Right lobe of liver (tissue), 4 donors: ENCODE measurements around the gene DOCK2.

ENCODE experiments used
- CTCF ChIP-seq, 4 donors: fragments of 200-600 bp in 3 of 4; fragments of 450-650 bp in 1 of 4; IDR thresholded peaks; one replicate each; pipeline versions ENCODE4 v1.5.1 to v1.8.0; 2016 to 2022; ENCODE audit warnings: antibody characterized with exemption in 4 of 4, mild to moderate bottlenecking in 2 of 4
- POLR2A ChIP-seq: fragments of 450-650 bp; IDR thresholded peaks from one replicate; pipeline ENCODE4 v1.6.1; 2017; ENCODE audit warnings: antibody characterized with exemption, mild to moderate bottlenecking
- donor health status: DM: no; HTN: no; CAD: no.
- donor health status: DM: no; HTN: no; CAD: no.
- donor health status: DM: no; HTN: yes; CAD: no.

- no peak for TF ChIP-seq CTCF (IDR thresholded peaks at IDR 0.05)
- TF ChIP-seq POLR2A, result no peak
Observed at GRCh38 chr5:169905017-169905416, 267.9 kb downstream of the DOCK2 start.
